Endometrium (tissue), 2 donors: ENCODE results near the gene CCDC28B.
"Not testable (repeated sequence)": the region's sequence is repeated elsewhere in the genome, so short reads cannot be mapped to it uniquely, and the experiment has no call there.

Experiments
- FAIRE-seq: peaks from 2 replicates; lab custom pipeline; 2012; peaks lifted over from hg19 to GRCh38; lab: Jason Lieb, UNC
- donor health status: control.
- donor health status: control.

Gene CCDC28B

GRCh38 chr1:32200226-32201010 lies at the start of gene CCDC28B:
Gene CCDC28B, plus strand, starts transcription at chr1:32200595. Its CDS starts 1,341 bp downstream, at chr1:32201936.
- FAIRE-seq = no peak

GRCh38 chr1:32150847-32151246 lies 49.5 kb upstream of the CCDC28B start:
- FAIRE-seq = peak; percentile 70

- FAIRE-seq = no peak
Observed at GRCh38 chr1:32151319-32151787, 49.0 kb upstream of the CCDC28B start.

GRCh38 chr1:32159189-32159588 lies 41.2 kb upstream of the CCDC28B start:
- no peak for FAIRE-seq

- no peak for FAIRE-seq
Observed at GRCh38 chr1:32163405-32163804, 37.0 kb upstream of the CCDC28B start.

- not testable (repeated sequence) for FAIRE-seq
Observed at GRCh38 chr1:32165633-32166032, 34.8 kb upstream of the CCDC28B start.

GRCh38 chr1:32170991-32171390 lies 29.4 kb upstream of the CCDC28B start:
- no peak for FAIRE-seq

GRCh38 chr1:32172621-32173245 lies 27.7 kb upstream of the CCDC28B start:
- FAIRE-seq = no peak

- no peak for FAIRE-seq
Observed at GRCh38 chr1:32178380-32179192, 21.8 kb upstream of the CCDC28B start.

- no peak for FAIRE-seq
Observed at GRCh38 chr1:32179193-32179442, 21.3 kb upstream of the CCDC28B start.

GRCh38 chr1:32179443-32180185 lies 20.8 kb upstream of the CCDC28B start, which contains the start of gene TXLNA:
Gene TXLNA, plus strand, starts transcription at chr1:32179675. Its CDS starts 671 bp downstream, at chr1:32180346.
- no peak for FAIRE-seq

GRCh38 chr1:32180186-32181060 lies 20.0 kb upstream of the CCDC28B start:
- no peak for FAIRE-seq

- no peak for FAIRE-seq
Observed at GRCh38 chr1:32181065-32181464, 19.3 kb upstream of the CCDC28B start.

GRCh38 chr1:32181563-32181962 lies 18.8 kb upstream of the CCDC28B start:
- no peak for FAIRE-seq

GRCh38 chr1:32182060-32182459 lies 18.3 kb upstream of the CCDC28B start:
- FAIRE-seq = no peak

GRCh38 chr1:32184650-32185049 lies 15.7 kb upstream of the CCDC28B start:
- no peak for FAIRE-seq

- FAIRE-seq = no peak
Observed at GRCh38 chr1:32186077-32186476, 14.3 kb upstream of the CCDC28B start.

- no peak for FAIRE-seq
Observed at GRCh38 chr1:32186491-32186890, 13.9 kb upstream of the CCDC28B start.

- no peak for FAIRE-seq
Observed at GRCh38 chr1:32187850-32188249, 12.5 kb upstream of the CCDC28B start.

- FAIRE-seq = no peak
Observed at GRCh38 chr1:32192220-32192948, 8.0 kb upstream of the CCDC28B start.
